H1 (cell line): ENCODE data around the gene CACNB1. TPM values are rescaled to one million over a fixed set of nuclear protein-coding genes. Genes with fewer than 3 reads are reported as not detected.

Experiments used
- CTCF ChIA-PET: fragments of 300-600 bp; sonication (Branson Sonifier 250); formaldehyde crosslinking; loops from one replicate; lab custom pipeline; 2021; ENCODE audit not compliant: partially characterized antibody; lab: Charles Lee
- POLR2A ChIA-PET: fragments of 300-600 bp; sonication (Branson Sonifier 250); formaldehyde crosslinking; loops from one replicate; lab custom pipeline; 2021; ENCODE audit warnings: inconsistent platforms; ENCODE audit not compliant: partially characterized antibody; lab: Charles Lee
- DNase-seq, 2 experiments: peaks; one replicate each; pipeline versions ENCODE4 v3.0.0 to v3.0.0-alpha.2; 2010 to 2022; ENCODE audit warnings: low spot score in 2 of 2, low read depth in 1 of 2, mixed read lengths in 1 of 2
- FAIRE-seq: peaks from 2 replicates; lab custom pipeline; 2011; peaks lifted over from hg19 to GRCh38; lab: Jason Lieb, UNC
- H2AFZ ChIP-seq: 2 replicates; pipeline ENCODE4 v1.8.1; 2012; ENCODE audit warnings: low read length, inconsistent platforms
- H2AK5ac ChIP-seq: 2 replicates; pipeline ENCODE4 v1.6.1; 2013; ENCODE audit warnings: low read depth, low read length
- H2BK120ac ChIP-seq: replicated peaks from 2 replicates; pipeline ENCODE3; 2013; ENCODE audit warnings: low read depth, low read length, inconsistent platforms
- H2BK12ac ChIP-seq: 2 replicates; pipeline ENCODE4 v1.6.1; 2013; ENCODE audit warnings: low read depth, low read length
- H2BK15ac ChIP-seq: 2 replicates; pipeline ENCODE4 v1.6.1; 2013; ENCODE audit warnings: low read length
- H2BK20ac ChIP-seq: 2 replicates; pipeline ENCODE4 v1.6.1; 2013; ENCODE audit warnings: low read length
- H2BK5ac ChIP-seq: 2 replicates; pipeline ENCODE4 v1.6.1; 2013; ENCODE audit warnings: low read depth, low read length
- H3K14ac ChIP-seq: 2 replicates; pipeline ENCODE4 v1.6.1; 2013; ENCODE audit warnings: inconsistent platforms; ENCODE audit not compliant: insufficient read length
- H3K18ac ChIP-seq: 2 replicates; pipeline ENCODE4 v1.6.1; 2013; ENCODE audit warnings: low read length; ENCODE audit errors: extremely low read depth
- H3K23ac ChIP-seq: 2 replicates; pipeline ENCODE4 v1.6.1; 2013; ENCODE audit warnings: inconsistent platforms; ENCODE audit not compliant: insufficient read length
- H3K23me2 ChIP-seq: 2 replicates; pipeline ENCODE4 v1.6.1; 2013; ENCODE audit warnings: low read depth, low read length
- H3K27ac ChIP-seq: 2 replicates; pipeline ENCODE4 v1.6.1; 2011; ENCODE audit warnings: low read depth, low read length, inconsistent platforms
- H3K27me3 ChIP-seq, 4 experiments: replicated peaks in 1 of 4; 1 replicate in 1 of 4; 2 replicates in 3 of 4; pipeline versions ENCODE4 v1.6.1 to v1.8.1; 2011 to 2013; ENCODE audit warnings: low read length in 3 of 4, mild to moderate bottlenecking in 3 of 4, inconsistent platforms in 2 of 4, mixed read lengths in 2 of 4, moderate library complexity in 1 of 4; ENCODE audit not compliant: control insufficient read depth in 3 of 4, insufficient read depth in 3 of 4; ENCODE audit errors: extremely low read depth in 1 of 4
- H3K36me3 ChIP-seq, 4 experiments: 2 replicates each; pipeline versions ENCODE4 v1.6.1 to v1.8.1; 2011 to 2013; ENCODE audit warnings: mild to moderate bottlenecking in 4 of 4, low read length in 3 of 4, moderate library complexity in 2 of 4, control low read depth in 1 of 4, inconsistent platforms in 1 of 4; ENCODE audit not compliant: insufficient read depth in 4 of 4, control insufficient read depth in 2 of 4
- H3K4ac ChIP-seq: replicated peaks from 2 replicates; pipeline ENCODE3; 2013; ENCODE audit warnings: low read length, low read depth, mixed read lengths, inconsistent platforms; ENCODE audit not compliant: insufficient read length
- H3K4me1 ChIP-seq, 4 experiments: replicated peaks in 1 of 4; 1 replicate in 1 of 4; 2 replicates in 3 of 4; pipeline versions ENCODE4 v1.6.1 to v1.8.1; 2011 to 2013; ENCODE audit warnings: low read length in 3 of 4, inconsistent platforms in 2 of 4, mixed read lengths in 1 of 4; ENCODE audit not compliant: insufficient read depth in 4 of 4, control insufficient read depth in 3 of 4
- H3K4me2 ChIP-seq, 2 experiments: 2 replicates each; pipeline versions ENCODE4 v1.6.1 to v1.8.1; 2011 to 2013; ENCODE audit warnings: low read depth in 2 of 2, low read length in 2 of 2, control low read depth in 1 of 2, inconsistent platforms in 1 of 2, mild to moderate bottlenecking in 1 of 2; ENCODE audit not compliant: insufficient read depth in 1 of 2
- H3K4me3 ChIP-seq, 4 experiments: fragments of 200-600, 300-600 bp in 1 of 4; sonication (generic), shearing (Covaris generic), sonication (Bioruptor Twin) in 1 of 4; 2 replicates each; pipeline versions ENCODE4 v1.5.1 to v1.8.1; 2011 to 2016; ENCODE audit warnings: low read length in 4 of 4, low read depth in 3 of 4, control low read depth in 2 of 4, inconsistent platforms in 2 of 4, mild to moderate bottlenecking in 2 of 4, mixed read lengths in 1 of 4, moderate library complexity in 1 of 4; ENCODE audit not compliant: insufficient read depth in 2 of 4; ENCODE audit errors: extremely low read depth in 1 of 4
- H3K56ac ChIP-seq: replicated peaks from 2 replicates; pipeline ENCODE3; 2013; ENCODE audit warnings: low read depth, mild to moderate bottlenecking, mixed read lengths, low read length, inconsistent platforms; ENCODE audit not compliant: insufficient read length
- H3K79me1 ChIP-seq: 2 replicates; pipeline ENCODE4 v1.6.1; 2013; ENCODE audit warnings: low read depth, low read length, control low read depth
- H3K79me2 ChIP-seq, 2 experiments: 2 replicates each; pipeline versions ENCODE4 v1.6.1 to v1.8.1; 2012 to 2013; ENCODE audit warnings: low read length in 2 of 2, mild to moderate bottlenecking in 2 of 2, inconsistent platforms in 1 of 2; ENCODE audit not compliant: insufficient read depth in 2 of 2, control insufficient read depth in 1 of 2
- H3K9ac ChIP-seq, 4 experiments: replicated peaks in 1 of 4; 1 replicate in 1 of 4; 2 replicates in 3 of 4; pipeline versions ENCODE4 v1.6.1 to v1.8.1; 2011 to 2013; ENCODE audit warnings: low read depth in 3 of 4, low read length in 3 of 4, control low read depth in 2 of 4, mild to moderate bottlenecking in 2 of 4, moderate library complexity in 2 of 4, inconsistent platforms in 1 of 4; ENCODE audit errors: extremely low read depth in 1 of 4
- H3K9me3 ChIP-seq, 2 experiments: 2 replicates each; pipeline versions ENCODE4 v1.6.1 to v1.8.1; 2012 to 2013; ENCODE audit warnings: mild to moderate bottlenecking in 2 of 2, moderate library complexity in 2 of 2, control low read depth in 1 of 2, inconsistent platforms in 1 of 2, low read depth in 1 of 2, low read length in 1 of 2, mixed read lengths in 1 of 2; ENCODE audit not compliant: insufficient read depth in 2 of 2
- H4K20me1 ChIP-seq, 2 experiments: replicated peaks in 1 of 2; 2 replicates each; pipeline versions ENCODE3 to v1.8.1; 2011 to 2013; ENCODE audit warnings: inconsistent platforms in 2 of 2, low read length in 2 of 2, mild to moderate bottlenecking in 1 of 2; ENCODE audit not compliant: insufficient read depth in 2 of 2, control insufficient read depth in 1 of 2
- H4K5ac ChIP-seq: 2 replicates; pipeline ENCODE4 v1.6.1; 2013; ENCODE audit warnings: low read length, low read depth, mixed read lengths, inconsistent platforms; ENCODE audit not compliant: insufficient read length
- H4K8ac ChIP-seq: 2 replicates; pipeline ENCODE4 v1.8.0; 2013; ENCODE audit warnings: mild to moderate bottlenecking, moderate library complexity, low read length, inconsistent platforms; ENCODE audit not compliant: insufficient read depth; ENCODE audit errors: extremely low read depth
- H4K91ac ChIP-seq: replicated peaks from 2 replicates; pipeline ENCODE3; 2013; ENCODE audit warnings: low read length, mixed read lengths, inconsistent platforms; ENCODE audit not compliant: insufficient read length
- ASH2L ChIP-seq: fragments of 200-600, 300-600 bp; sonication (generic); IDR thresholded peaks from one replicate; pipeline ENCODE4 v1.7.1; 2017; ENCODE audit warnings: low read length
- CEBPB ChIP-seq: IDR thresholded peaks from 2 replicates; pipeline ENCODE4 v1.6.1; 2012; ENCODE audit warnings: low read depth, low read length
- CTBP2 ChIP-seq: IDR thresholded peaks from 2 replicates; pipeline ENCODE4 v1.7.0; 2011; ENCODE audit warnings: borderline replicate concordance, mild to moderate bottlenecking, moderate library complexity, mixed read lengths, low read length; ENCODE audit not compliant: insufficient read depth, insufficient read length
- E2F6 ChIP-seq: IDR thresholded peaks from 2 replicates; pipeline ENCODE4 v1.6.1; 2012; ENCODE audit warnings: inconsistent platforms
- EP300 ChIP-seq, 2 experiments: IDR thresholded peaks; 1 replicate in 1 of 2; 2 replicates in 1 of 2; pipeline ENCODE4 v1.6.1; 2011 to 2012; ENCODE audit warnings: low read depth in 2 of 2, low read length in 2 of 2, mild to moderate bottlenecking in 2 of 2, borderline replicate concordance in 1 of 2, inconsistent platforms in 1 of 2, moderate library complexity in 1 of 2
- HDAC2 ChIP-seq, 2 experiments: fragments of 300-600 bp in 1 of 2; sonication (generic) in 1 of 2; IDR thresholded peaks; 2 replicates each; pipeline ENCODE4 v1.6.1; 2011 to 2012; ENCODE audit warnings: low read depth in 2 of 2, low read length in 2 of 2, mild to moderate bottlenecking in 2 of 2, moderate library complexity in 2 of 2, borderline replicate concordance in 1 of 2, inconsistent platforms in 1 of 2
- PHF8 ChIP-seq: fragments of 200-600 bp; sonication (generic); conservative IDR thresholded peaks from 2 replicates; pipeline ENCODE4 v1.7.1; 2012; ENCODE audit warnings: low read depth, mild to moderate bottlenecking, inconsistent platforms, low read length, moderate library complexity
- SP1 ChIP-seq: IDR thresholded peaks from 2 replicates; pipeline ENCODE4 v1.6.1; 2011; ENCODE audit warnings: low read depth, low read length
- SP2 ChIP-seq: IDR thresholded peaks from 2 replicates; pipeline ENCODE4 v1.6.1; 2012; ENCODE audit warnings: mild to moderate bottlenecking, low read length, inconsistent platforms
- WGBS, 2 experiments: shearing (Covaris generic) in 1 of 2; methylation state at CpG; one replicate each; pipeline versions ENCODE4 v1.1.6 to v1.1.7; 2013 to 2015; ENCODE audit warnings: low lambda C conversion rate in 2 of 2, mixed read lengths in 2 of 2, inconsistent platforms in 1 of 2, low coverage in 1 of 2, missing lambda C conversion rate in 1 of 2; ENCODE audit not compliant: insufficient replicate concordance in 2 of 2, insufficient coverage in 1 of 2, insufficient read length in 1 of 2; ENCODE audit errors: extremely low coverage in 1 of 2, missing lambda C conversion rate in 1 of 2; 5-methylcytosine and 5-hydroxymethylcytosine counted together
- polyA plus RNA-seq, 7 experiments: library from polyadenylated mRNA; depleted of rRNA in 3 of 7; stranded (reverse) in 5 of 7; unstranded in 2 of 7; fragments of >200 nt in 5 of 7; fragments of 200-250 nt in 2 of 7; gene quantifications; 1 replicate in 5 of 7; 2 replicates in 1 of 7; 4 replicates in 1 of 7; pipeline versions ENCODE4 v1.2.1 to v1.2.3, GENCODE V29; 2011 to 2013; ENCODE audit warnings: missing spikeins in 2 of 7, mixed read lengths in 2 of 7
- total RNA-seq: library from RNA; stranded (reverse); fragmentation: NEBNext Ultra II Directional; extraction: Animal tissue kit (Norgen Biotek cat#: 25700); gene quantifications from 2 replicates; pipeline ENCODE4 v1.2.1, GENCODE V29; 2021

CACNB1 gene
- total and polyA plus RNA-seq, 2 of the 8 experiments (the other 6 are each of a cell fraction or from before 2014, with no cell fraction given) = 7.2 to 17.8 TPM

DNA sequence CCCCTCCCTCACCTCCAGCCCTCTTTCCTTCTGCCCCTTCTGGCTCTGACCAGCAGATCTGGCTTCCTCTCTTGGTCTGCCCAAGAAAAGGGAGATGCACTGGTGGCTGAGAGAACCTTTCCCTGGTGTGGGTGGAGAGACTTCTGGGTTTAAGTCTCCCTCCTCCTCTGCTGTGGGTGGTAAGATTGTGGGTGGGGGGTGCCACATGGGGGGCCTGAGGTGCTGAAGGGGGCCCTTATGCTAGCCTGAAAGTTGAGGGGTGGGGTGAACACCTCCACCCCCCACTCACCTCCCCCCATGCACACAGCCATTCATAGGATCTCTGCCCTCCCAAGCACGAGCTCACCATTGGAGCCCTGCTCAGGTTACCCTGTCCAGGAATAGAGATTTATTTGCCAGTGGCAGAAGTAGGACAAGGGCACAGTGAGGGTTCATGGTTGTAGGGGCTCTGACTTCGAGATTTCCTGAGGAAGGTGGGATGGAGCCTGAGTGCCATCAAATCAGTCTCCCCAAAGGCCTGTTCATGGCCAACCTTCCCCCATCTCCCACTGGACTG, 30.0 kb upstream of the CACNB1 start:
- Histone ChIP-seq H3K14ac (no peak overlapping the region), H4K5ac (no peak overlapping the region), H3K56ac (no peak overlapping the region), H2AFZ (no peak overlapping the region), H4K20me1 (no peaks in the 10 kb centered on the region), H3K4me2 (no peak overlapping the region), H3K23ac (no peak overlapping the region), H2BK15ac (no peak overlapping the region), H4K8ac (no peak overlapping the region), H3K4me3 (no peak overlapping the region), H3K4ac (no peak overlapping the region), H3K23me2 (peaks cover 10% of the 10 kb centered on the region; the same call in 1 of the 2 replicates), H3K9me3 (no peaks in the 10 kb centered on the region), H2BK120ac (no peak overlapping the region), H2BK20ac (no peak overlapping the region), H4K91ac (no peak overlapping the region), H3K18ac (no peak overlapping the region), H3K36me3 (no peaks in the 10 kb centered on the region; a peak in 1 of 8 replicates), H3K79me1 (no peaks in the 10 kb centered on the region), H2BK5ac (no peak overlapping the region), H2BK12ac (no peak overlapping the region), H3K27me3 (peaks cover 13 to 30% (median 26%) of the 10 kb centered on the region in 4 experiments; a peak in 6 of 7 replicates), H3K79me2 (no peaks in the 10 kb centered on the region), H3K4me1 (peaks cover 0 to 29% (median 13%) of the 10 kb centered on the region in 4 experiments; a peak in 6 of 7 replicates), H3K9ac (no peak overlapping the region), H3K27ac (no peak overlapping the region), H2AK5ac (no peak overlapping the region)
- TF ChIP-seq CEBPB (no peak), SP1 (no peak), PHF8 (no peak), HDAC2 (IDR thresholded peaks at IDR 0.05; ENCODE audit: borderline replicate concordance in 1 of 2, low read depth in 2 of 2, low read length in 2 of 2) (no peak), ASH2L (no peak), E2F6 (no peak), EP300 (IDR thresholded peaks at IDR 0.05; ENCODE audit: borderline replicate concordance in 1 of 2, low read depth in 2 of 2, low read length in 2 of 2) (no peak), SP2 (no peak), CTBP2 (no peak)
- WGBS, 2 experiments = 87% methylated on average over 2 of the region's 2 CpGs; no CpG with 5 or more reads in 1 of the 2 experiments
- FAIRE-seq (no peak), DNase-seq (no peak)
- CTCF ChIA-PET = interaction anchor here (0.6 to 2.0 kb wide), 11 partner anchors 9 to 246 kb away, joined by 3 to 12 read pairs (median 3); no protein-coding TSS in a partner anchor
- POLR2A ChIA-PET = interaction anchor here (0.6 to 1.5 kb wide), 2 partner anchors 27 to 53 kb away, joined by 3 to 7 read pairs; partner anchors contain the start of gene RPL19
